OCI-LY3 (cell line): ENCODE measurements around the gene NRP1.

Experiments used
- CTCF ChIP-seq: fragments of 200-600, 300-600 bp; sonication (generic); IDR thresholded peaks from 2 replicates; pipeline ENCODE4 v1.5.1; 2014; ENCODE audit warnings: antibody characterized with exemption, low read length, low read depth
- EZH2phosphoT487 ChIP-seq: fragments of 200-600 bp; shearing (Covaris generic); IDR thresholded peaks from 2 replicates; pipeline ENCODE4 v1.6.1; 2018; ENCODE audit warnings: antibody characterized with exemption, mixed run types, low read depth

GRCh38 chr10:33276282-33276923 is 58.1 kb downstream of the NRP1 start:
- no peak for TF ChIP-seq CTCF
- TF ChIP-seq EZH2phosphoT487: no peak
